OCI-LY3 (cell line): ENCODE measurements around the gene GSTA5.
"Not testable (repeated sequence)": the region's sequence is repeated elsewhere in the genome, so short reads cannot be mapped to it uniquely, and the experiment has no call there.

Source experiments
- CTCF ChIP-seq: fragments of 200-600, 300-600 bp; sonication (generic); IDR thresholded peaks from 2 replicates; pipeline ENCODE4 v1.5.1; 2014; ENCODE audit warnings: antibody characterized with exemption, low read length, low read depth
- EZH2phosphoT487 ChIP-seq: fragments of 200-600 bp; shearing (Covaris generic); IDR thresholded peaks from 2 replicates; pipeline ENCODE4 v1.6.1; 2018; ENCODE audit warnings: antibody characterized with exemption, mixed run types, low read depth

GRCh38 chr6:52825900-52826459, 14.6 kb downstream of the GSTA5 start:
- not testable (repeated sequence) for TF ChIP-seq EZH2phosphoT487, CTCF
